HCT116 (cell line): ENCODE data around the gene FHOD3. TPM values are rescaled to one million over a fixed set of nuclear protein-coding genes. Genes with fewer than 3 reads are reported as not detected.

Source experiments
- ATAC-seq: fragments of 200-7000 bp; cut with Tn5 transposase; 2 replicates; pipeline ENCODE4 v1.9.1; 2020; ENCODE audit warnings: mild to moderate bottlenecking, moderate library complexity
- BruUV-seq: library from RNA; stranded (reverse); fragments of 400-500 nt; replicated peaks from 2 replicates; lab custom pipeline; 2021; lab: Mats Ljungman, UMichigan
- CTCF ChIA-PET: fragments of 300-600 bp; sonication (Branson Sonifier 250); formaldehyde crosslinking; loops from one replicate; lab custom pipeline; 2021; ENCODE audit warnings: antibody characterized with exemption; lab: Charles Lee
- POLR2A ChIA-PET: fragments of 300-600, 350-600 bp; sonication (Branson Sonifier 250); formaldehyde crosslinking; loops from one replicate; lab custom pipeline; 2021; ENCODE audit warnings: antibody characterized with exemption; lab: Charles Lee
- RAD21 ChIA-PET, 2 experiments: fragments of 300-600 bp; sonication (Branson Sonifier 250); formaldehyde crosslinking; loops; one replicate each; lab custom pipeline; 2023; ENCODE audit warnings: low total read pairs in 2 of 2; ENCODE audit not compliant: uncharacterized antibody in 2 of 2, unreplicated experiment in 2 of 2, low non-redundant PET in 1 of 2; lab: Charles Lee
- DNase-seq: peaks from one replicate; pipeline ENCODE4 v3.0.0-alpha.2; 2010; ENCODE audit warnings: low read depth, low spot score
- H2AFZ ChIP-seq: fragments of 200-600 bp; shearing (Covaris generic), sonication (generic); 2 replicates; pipeline ENCODE4 v1.6.1; 2017; ENCODE audit warnings: low read depth, mixed run types, mixed read lengths, antibody characterized with exemption, low read length; ENCODE audit not compliant: poor library complexity, severe bottlenecking
- H3K27ac ChIP-seq: 2 replicates; pipeline ENCODE4 v1.5.1; 2012; ENCODE audit warnings: low read depth, low read length
- H3K27me3 ChIP-seq: fragments of 200-600 bp; sonication (generic); 2 replicates; pipeline ENCODE4 v1.6.1; 2016; ENCODE audit warnings: mixed run types, low read length, mixed read lengths; ENCODE audit not compliant: insufficient read depth
- H3K36me3 ChIP-seq, 2 experiments: fragments of 200-500 bp in 1 of 2; fragments of 200-600 bp in 1 of 2; sonication (Bioruptor generic) in 1 of 2; sonication (generic) in 1 of 2; 2 replicates each; pipeline versions ENCODE4 v1.5.1 to v1.6.1; 2014 to 2016; ENCODE audit warnings: low read length in 2 of 2, inconsistent platforms in 1 of 2, mixed read lengths in 1 of 2, mixed run types in 1 of 2; ENCODE audit not compliant: insufficient read depth in 2 of 2, control insufficient read depth in 1 of 2
- H3K4me1 ChIP-seq, 2 experiments: fragments of 200-600 bp in 1 of 2; sonication (generic) in 1 of 2; 2 replicates each; pipeline versions ENCODE4 v1.5.1 to v1.6.1; 2012 to 2017; ENCODE audit warnings: low read length in 2 of 2, inconsistent platforms in 1 of 2, mild to moderate bottlenecking in 1 of 2, mixed read lengths in 1 of 2, mixed run types in 1 of 2, moderate library complexity in 1 of 2; ENCODE audit not compliant: insufficient read depth in 2 of 2, control insufficient read depth in 1 of 2
- H3K4me2 ChIP-seq: fragments of 200-600 bp; sonication (generic); 2 replicates; pipeline ENCODE4 v1.6.1; 2017; ENCODE audit warnings: mixed run types, low read length, mixed read lengths
- H3K4me3 ChIP-seq, 2 experiments: fragments of 200-600 bp in 1 of 2; sonication (generic) in 1 of 2; replicated peaks in 1 of 2; 2 replicates each; pipeline ENCODE4 v1.5.1; 2011 to 2016; ENCODE audit warnings: low read length in 2 of 2, control low read depth in 1 of 2, low read depth in 1 of 2, mild to moderate bottlenecking in 1 of 2, mixed read lengths in 1 of 2, mixed run types in 1 of 2
- H3K79me2 ChIP-seq: fragments of 200-600 bp; sonication (generic); 2 replicates; pipeline ENCODE4 v1.6.1; 2017; ENCODE audit warnings: mild to moderate bottlenecking, mixed run types, low read length, moderate library complexity, mixed read lengths; ENCODE audit not compliant: insufficient read depth
- H3K9ac ChIP-seq: fragments of 200-600 bp; sonication (generic); 2 replicates; pipeline ENCODE4 v1.6.1; 2016; ENCODE audit warnings: low read length, mixed read lengths
- H3K9me2 ChIP-seq: fragments of 200-600 bp; sonication (generic), shearing (Covaris generic); 2 replicates; pipeline ENCODE4 v1.6.1; 2017; ENCODE audit warnings: mixed run types, mild to moderate bottlenecking, moderate library complexity; ENCODE audit not compliant: insufficient read depth
- H3K9me3 ChIP-seq, 2 experiments: fragments of 200-500 bp in 1 of 2; fragments of 200-600 bp in 1 of 2; sonication (Bioruptor generic) in 1 of 2; sonication (generic) in 1 of 2; 2 replicates each; pipeline ENCODE4 v1.6.1; 2014 to 2017; ENCODE audit warnings: low read length in 2 of 2, mixed read lengths in 2 of 2, inconsistent platforms in 1 of 2, low read depth in 1 of 2, mild to moderate bottlenecking in 1 of 2, mixed run types in 1 of 2, moderate library complexity in 1 of 2; ENCODE audit not compliant: control insufficient read depth in 1 of 2, insufficient read depth in 1 of 2
- H4K20me1 ChIP-seq: fragments of 200-600 bp; sonication (generic), shearing (Covaris generic); 2 replicates; pipeline ENCODE4 v1.6.1; 2017; ENCODE audit warnings: mixed run types, mild to moderate bottlenecking, moderate library complexity; ENCODE audit not compliant: insufficient read depth
- ATF3 ChIP-seq: IDR thresholded peaks from 2 replicates; pipeline ENCODE4 v1.6.1; 2012
- CBX3 ChIP-seq: IDR thresholded peaks from 2 replicates; pipeline ENCODE4 v1.6.1; 2012; ENCODE audit warnings: low read depth
- CEBPB ChIP-seq: IDR thresholded peaks from 2 replicates; pipeline ENCODE4 v1.6.1; 2012; ENCODE audit warnings: low read depth
- CTCF ChIP-seq, 3 experiments: fragments of 200-600 bp in 1 of 3; sonication (generic) in 1 of 3; IDR thresholded peaks in 2 of 3; conservative IDR thresholded peaks in 1 of 3; 2 replicates each; pipeline ENCODE4 v1.5.1; 2012 to 2017; ENCODE audit warnings: low read depth in 2 of 3, low read length in 2 of 3, antibody characterized with exemption in 1 of 3, borderline replicate concordance in 1 of 3, control low read depth in 1 of 3, mild to moderate bottlenecking in 1 of 3, mixed read lengths in 1 of 3, mixed run types in 1 of 3, moderate library complexity in 1 of 3; ENCODE audit not compliant: insufficient read depth in 1 of 3
- EGR1 ChIP-seq: IDR thresholded peaks from 2 replicates; pipeline ENCODE4 v1.6.1; 2012; ENCODE audit warnings: low read depth
- ELF1 ChIP-seq: IDR thresholded peaks from 2 replicates; pipeline ENCODE4 v1.6.1; 2012; ENCODE audit warnings: low read depth, borderline replicate concordance
- EZH2 ChIP-seq: fragments of 200-600 bp; sonication (generic); IDR thresholded peaks from 2 replicates; pipeline ENCODE4 v1.6.1; 2017; ENCODE audit warnings: antibody characterized with exemption, mixed run types
- FOSL1 ChIP-seq: IDR thresholded peaks from 2 replicates; pipeline ENCODE4 v1.6.1; 2012; ENCODE audit warnings: low read depth
- MAX ChIP-seq: IDR thresholded peaks from 2 replicates; pipeline ENCODE4 v1.6.1; 2012
- POLR2A ChIP-seq: IDR thresholded peaks from 2 replicates; pipeline ENCODE4 v1.7.0; 2011; ENCODE audit warnings: borderline replicate concordance; ENCODE audit not compliant: insufficient read depth, insufficient read length; ENCODE audit errors: extremely low read depth
- POLR2AphosphoS5 ChIP-seq: IDR thresholded peaks from 2 replicates; pipeline ENCODE4 v1.6.1; 2011; ENCODE audit warnings: mild to moderate bottlenecking, low read depth, low read length, moderate library complexity
- REST ChIP-seq: IDR thresholded peaks from 2 replicates; pipeline ENCODE4 v1.6.1; 2012; ENCODE audit warnings: low read depth
- SIN3A ChIP-seq: IDR thresholded peaks from 2 replicates; pipeline ENCODE4 v1.6.1; 2012; ENCODE audit warnings: low read depth
- SP1 ChIP-seq: IDR thresholded peaks from 2 replicates; pipeline ENCODE4 v1.6.1; 2012; ENCODE audit warnings: low read depth
- SRF ChIP-seq: IDR thresholded peaks from 2 replicates; pipeline ENCODE4 v1.6.1; 2012; ENCODE audit warnings: low read depth
- YY1 ChIP-seq: IDR thresholded peaks from 2 replicates; pipeline ENCODE4 v1.6.1; 2011; ENCODE audit warnings: low read length, low read depth, moderate library complexity, mild to moderate bottlenecking; ENCODE audit not compliant: insufficient replicate concordance; ENCODE audit errors: extremely low read depth
- ZBTB33 ChIP-seq: IDR thresholded peaks from 2 replicates; pipeline ENCODE4 v1.6.1; 2011; ENCODE audit warnings: mild to moderate bottlenecking, low read length, moderate library complexity; ENCODE audit not compliant: insufficient replicate concordance; ENCODE audit errors: extremely low read depth
- ZFX ChIP-seq: fragments of 450-650 bp; IDR thresholded peaks from 2 replicates; pipeline ENCODE4 v1.6.1; 2017
- ZNF274 ChIP-seq: fragments of 200-500 bp; sonication (Bioruptor generic); IDR thresholded peaks from 2 replicates; pipeline ENCODE4 v1.6.1; 2014; ENCODE audit warnings: mild to moderate bottlenecking, low read depth, low read length, inconsistent platforms
- intact Hi-C: fragments of 100-400 bp; cut with micrococcal nuclease; formaldehyde crosslinking; loops from 2 replicates; pipeline ENCODE4 v1.10.0; 2022
- total RNA-seq: library from RNA; stranded (reverse); gene quantifications from one replicate; pipeline ENCODE4 v1.2.1, GENCODE V29; 2021; ENCODE audit not compliant: unreplicated experiment

Gene FHOD3
- total RNA-seq, 1 experiment from 2014 or later: 4.0 TPM

GRCh38 chr18:36590621-36591580 lies 293.4 kb downstream of the FHOD3 start:
- H3K36me3 ChIP-seq: no peaks in the 10 kb centered on the region
- ChIA-PET CTCF (no interaction called here), RAD21 (no interaction called here), POLR2A (no interaction called here)
- H3K9me3 ChIP-seq: no peaks in the 10 kb centered on the region
- H3K9me2 ChIP-seq: no peaks in the 10 kb centered on the region
- BruUV-seq: no TSS peak
- intact Hi-C loops: no loop called here
- DNase-seq (no peak), ATAC-seq (no peak)
- no peaks in the 10 kb centered on the region for H3K4me1 ChIP-seq
- no peaks in the 10 kb centered on the region for H3K79me2 ChIP-seq
- no peak overlapping the region for H3K9ac ChIP-seq
- H3K4me2 ChIP-seq: no peak overlapping the region
- no peaks in the 10 kb centered on the region for H4K20me1 ChIP-seq
- H3K27me3 ChIP-seq: no peaks in the 10 kb centered on the region
- no peak overlapping the region for H3K27ac ChIP-seq
- no peak overlapping the region for H2AFZ ChIP-seq
- no peak overlapping the region for H3K4me3 ChIP-seq
- no peak for TF ChIP-seq EZH2
- TF ChIP-seq REST: no peak
- TF ChIP-seq CBX3: no peak
- no peak for TF ChIP-seq POLR2AphosphoS5
- no peak for TF ChIP-seq ZFX
- TF ChIP-seq EGR1: no peak
- TF ChIP-seq CEBPB: no peak
- TF ChIP-seq ATF3: no peak
- no peak for TF ChIP-seq POLR2A
- no peak for TF ChIP-seq CTCF (IDR thresholded peaks at IDR 0.05 in 2 of 3, conservative IDR thresholded peaks at IDR 0.05 in 1 of 3; ENCODE audit: borderline replicate concordance in 1 of 3, insufficient read depth in 1 of 3, low read depth in 2 of 3, low read length in 2 of 3)
- no peak for TF ChIP-seq SP1
- no peak for TF ChIP-seq SIN3A
- TF ChIP-seq ZBTB33: no peak
- TF ChIP-seq ZNF274: no peak
- no peak for TF ChIP-seq YY1
- no peak for TF ChIP-seq ELF1
- TF ChIP-seq MAX: no peak
- TF ChIP-seq FOSL1: no peak
- TF ChIP-seq SRF: no peak
